ACC112 (cell line): ENCODE measurements around the gene SGCD.

Experiments used
- H2AFZ ChIP-seq: fragments of 200-600 bp; sonication (generic); one replicate; pipeline ENCODE4 v1.6.0; 2017; ENCODE audit warnings: antibody characterized with exemption, low read length; ENCODE audit not compliant: unreplicated experiment
- H3K27ac ChIP-seq: fragments of 200-600 bp; sonication (generic); 2 replicates; pipeline ENCODE4 v1.5.1; 2014; ENCODE audit warnings: low read depth, mild to moderate bottlenecking, antibody characterized with exemption, low read length, moderate library complexity
- H3K27me3 ChIP-seq: fragments of 200-600 bp; sonication (generic); 2 replicates; pipeline ENCODE4 v1.6.1; 2014; ENCODE audit warnings: mild to moderate bottlenecking, antibody characterized with exemption, low read length, moderate library complexity, mixed read lengths; ENCODE audit not compliant: insufficient read depth
- H3K36me3 ChIP-seq: fragments of 200-600 bp; sonication (generic); 2 replicates; pipeline ENCODE4 v1.6.1; 2016; ENCODE audit warnings: mild to moderate bottlenecking, antibody characterized with exemption, low read length, moderate library complexity, mixed read lengths; ENCODE audit not compliant: insufficient read depth
- H3K4me1 ChIP-seq: fragments of 200-600 bp; sonication (generic); one replicate; pipeline ENCODE4 v1.6.1; 2016; ENCODE audit warnings: low read length, mixed read lengths; ENCODE audit not compliant: insufficient read depth, unreplicated experiment, control insufficient read depth
- H3K4me3 ChIP-seq: fragments of 200-600 bp; sonication (generic); 2 replicates; pipeline ENCODE4 v1.5.1; 2014; ENCODE audit warnings: mild to moderate bottlenecking, low read depth, low read length
- H3K79me2 ChIP-seq: fragments of 200-600 bp; sonication (generic); one replicate; pipeline ENCODE4 v1.6.0; 2016; ENCODE audit warnings: low read length; ENCODE audit not compliant: control insufficient read depth, unreplicated experiment, insufficient read depth

SGCD gene

GRCh38 chr5:156706631-156707030, 379.7 kb downstream of the SGCD start:
- Histone ChIP-seq H3K4me3 (no peak overlapping the region), H3K36me3 (no peaks in the 10 kb centered on the region), H2AFZ (no peak overlapping the region), H3K27me3 (no peaks in the 10 kb centered on the region), H3K4me1 (no peaks in the 10 kb centered on the region), H3K79me2 (no peaks in the 10 kb centered on the region), H3K27ac (no peak overlapping the region)

- H2AFZ ChIP-seq, result no peak overlapping the region
- no peak overlapping the region for H3K4me3 ChIP-seq
- H3K27me3 ChIP-seq, result no peaks in the 10 kb centered on the region
- H3K27ac ChIP-seq, result no peak overlapping the region
- no peaks in the 10 kb centered on the region for H3K36me3 ChIP-seq
- no peaks in the 10 kb centered on the region for H3K79me2 ChIP-seq
- H3K4me1 ChIP-seq, result no peaks in the 10 kb centered on the region
Measured at GRCh38 chr5:156707750-156708149, 380.8 kb downstream of the SGCD start.

GRCh38 chr5:156715287-156715686, 388.3 kb downstream of the SGCD start:
- Histone ChIP-seq H3K27me3 (no peaks in the 10 kb centered on the region), H3K36me3 (no peaks in the 10 kb centered on the region), H3K27ac (no peak overlapping the region), H3K4me1 (no peaks in the 10 kb centered on the region), H2AFZ (no peak overlapping the region), H3K4me3 (no peak overlapping the region), H3K79me2 (no peaks in the 10 kb centered on the region)

GRCh38 chr5:156716591-156717380, 389.8 kb downstream of the SGCD start:
- Histone ChIP-seq H3K36me3 (no peaks in the 10 kb centered on the region), H2AFZ (no peak overlapping the region), H3K79me2 (no peaks in the 10 kb centered on the region), H3K4me3 (no peak overlapping the region), H3K4me1 (no peaks in the 10 kb centered on the region), H3K27ac (no peak overlapping the region), H3K27me3 (no peaks in the 10 kb centered on the region)

GRCh38 chr5:156718985-156719384, 392.0 kb downstream of the SGCD start:
- Histone ChIP-seq H3K27ac (no peak overlapping the region), H3K4me3 (no peak overlapping the region), H3K79me2 (no peaks in the 10 kb centered on the region), H3K27me3 (no peaks in the 10 kb centered on the region), H2AFZ (no peak overlapping the region), H3K36me3 (no peaks in the 10 kb centered on the region), H3K4me1 (no peaks in the 10 kb centered on the region)

- Histone ChIP-seq H3K79me2 (no peaks in the 10 kb centered on the region), H3K4me1 (no peaks in the 10 kb centered on the region), H3K27ac (no peak overlapping the region)
Measured at GRCh38 chr5:156722358-156722757, 395.4 kb downstream of the SGCD start.

GRCh38 chr5:156735477-156735876, 408.5 kb downstream of the SGCD start:
- Histone ChIP-seq H3K79me2 (no peaks in the 10 kb centered on the region), H3K4me3 (no peak overlapping the region), H3K36me3 (no peaks in the 10 kb centered on the region), H2AFZ (no peak overlapping the region), H3K27ac (no peak overlapping the region), H3K4me1 (no peaks in the 10 kb centered on the region), H3K27me3 (no peaks in the 10 kb centered on the region)

More at GRCh38 chr5:156722358-156722757, 395.4 kb downstream of the SGCD start:
- H2AFZ ChIP-seq, result no peak overlapping the region
- no peaks in the 10 kb centered on the region for H3K27me3 ChIP-seq
- no peak overlapping the region for H3K4me3 ChIP-seq
- no peaks in the 10 kb centered on the region for H3K36me3 ChIP-seq

- Histone ChIP-seq H3K4me3 (no peak overlapping the region), H3K79me2 (no peaks in the 10 kb centered on the region)
Measured at GRCh38 chr5:156741516-156741915, 414.6 kb downstream of the SGCD start.

GRCh38 chr5:156753846-156754245, 426.9 kb downstream of the SGCD start:
- Histone ChIP-seq H3K4me3 (no peak overlapping the region), H3K27ac (no peak overlapping the region), H3K36me3 (no peaks in the 10 kb centered on the region), H3K27me3 (no peaks in the 10 kb centered on the region), H3K4me1 (no peaks in the 10 kb centered on the region), H3K79me2 (no peaks in the 10 kb centered on the region), H2AFZ (no peak overlapping the region)

More at GRCh38 chr5:156741516-156741915, 414.6 kb downstream of the SGCD start:
- Histone ChIP-seq H2AFZ (no peak overlapping the region), H3K27ac (no peak overlapping the region), H3K36me3 (no peaks in the 10 kb centered on the region), H3K27me3 (no peaks in the 10 kb centered on the region), H3K4me1 (no peaks in the 10 kb centered on the region)

GRCh38 chr5:156755421-156756087, 428.6 kb downstream of the SGCD start:
- no peaks in the 10 kb centered on the region for H3K79me2 ChIP-seq
- H2AFZ ChIP-seq, result no peak overlapping the region
- no peaks in the 10 kb centered on the region for H3K27me3 ChIP-seq
- no peaks in the 10 kb centered on the region for H3K4me1 ChIP-seq
- no peaks in the 10 kb centered on the region for H3K36me3 ChIP-seq
- no peak overlapping the region for H3K4me3 ChIP-seq
- no peak overlapping the region for H3K27ac ChIP-seq
